Upper lobe of left lung (tissue), 6 donors: ENCODE results near the gene MLC1. TPM values are rescaled to one million over a fixed set of nuclear protein-coding genes. Genes with fewer than 3 reads are reported as not detected.
A peak's percentile ranks its signal among the peaks of the same experiment; 100 is the strongest.

Experiments used
- ATAC-seq, 2 donors: fragments of 200-7000 bp; cut with Tn5 transposase; one replicate each; pipeline ENCODE4 v1.9.1; 2022; ENCODE audit warnings: mild to moderate bottlenecking in 2 of 2, moderate library complexity in 2 of 2; ENCODE audit not compliant: low FRiP score in 2 of 2
- DNase-seq, 2 donors: peaks; one replicate each; pipeline ENCODE4 v3.0.0-alpha.2; 2019 to 2020
- H3K27ac ChIP-seq, 4 donors: fragments of 200-600 bp; sonication (generic); one replicate each; pipeline ENCODE4 v1.5.1; 2016 to 2019
- H3K27me3 ChIP-seq, 4 donors: fragments of 200-600 bp; sonication (generic); one replicate each; pipeline ENCODE4 v1.5.1; 2017 to 2019
- H3K36me3 ChIP-seq, 4 donors: fragments of 200-600 bp; sonication (generic); one replicate each; pipeline ENCODE4 v1.5.1; 2016 to 2019
- H3K4me1 ChIP-seq, 4 donors: fragments of 200-600 bp; sonication (generic); one replicate each; pipeline ENCODE4 v1.5.1; 2018 to 2019
- H3K4me3 ChIP-seq, 4 donors: fragments of 200-600 bp; sonication (generic); one replicate each; pipeline ENCODE4 v1.5.1; 2017 to 2019; ENCODE audit warnings: mild to moderate bottlenecking in 2 of 4, moderate library complexity in 1 of 4
- H3K9me3 ChIP-seq, 4 donors: fragments of 200-600 bp; sonication (generic); one replicate each; pipeline ENCODE4 v1.5.1; 2018 to 2019
- EP300 ChIP-seq, 4 donors: sonication (generic); formaldehyde crosslinking; IDR thresholded peaks; one replicate each; pipeline ENCODE4 v1.5.1; 2017; ENCODE audit warnings: antibody characterized with exemption in 4 of 4, control low read depth in 2 of 4
- POLR2A ChIP-seq, 4 donors: fragments of 450-650 bp; IDR thresholded peaks; one replicate each; pipeline ENCODE4 v1.5.1; 2016 to 2017; ENCODE audit warnings: antibody characterized with exemption in 4 of 4, mild to moderate bottlenecking in 2 of 4
- POLR2AphosphoS5 ChIP-seq, 2 donors: sonication (generic); formaldehyde crosslinking; IDR thresholded peaks; one replicate each; pipeline ENCODE4 v1.5.1; 2017; ENCODE audit warnings: antibody characterized with exemption in 2 of 2
- WGBS, 2 donors: methylation state at CpG; one replicate each; pipeline ENCODE4 v1.1.5; 2017 to 2018; 5-methylcytosine and 5-hydroxymethylcytosine counted together
- total RNA-seq, 6 donors: library from RNA; depleted of rRNA in 4 of 6; stranded (reverse); fragments of >200 nt in 4 of 6; gene quantifications; one replicate each; pipeline versions ENCODE4 v1.1.0 to v1.2.1, GENCODE V29; 2016 to 2021
- TF ChIP-seq, protein P1 (sequence below), 6 experiments: fragments of 450-650 bp in 4 of 6; fragments of 200-600 bp in 2 of 6; sonication (generic) in 2 of 6; IDR thresholded peaks; one replicate each; pipeline ENCODE4 v1.5.1; 2016 to 2019; ENCODE audit warnings: antibody characterized with exemption in 6 of 6
- donor health status: DM: no; HTN: no; CAD: no; lungs with moderate emphysema.
- donor health status: DM: no; HTN: yes; CAD: no; lungs with severe emphysema.

The MLC1 gene
- total RNA-seq, 6 donors from 2014 or later, result 0.78 to 3.1 (median 1.2) TPM

DNA sequence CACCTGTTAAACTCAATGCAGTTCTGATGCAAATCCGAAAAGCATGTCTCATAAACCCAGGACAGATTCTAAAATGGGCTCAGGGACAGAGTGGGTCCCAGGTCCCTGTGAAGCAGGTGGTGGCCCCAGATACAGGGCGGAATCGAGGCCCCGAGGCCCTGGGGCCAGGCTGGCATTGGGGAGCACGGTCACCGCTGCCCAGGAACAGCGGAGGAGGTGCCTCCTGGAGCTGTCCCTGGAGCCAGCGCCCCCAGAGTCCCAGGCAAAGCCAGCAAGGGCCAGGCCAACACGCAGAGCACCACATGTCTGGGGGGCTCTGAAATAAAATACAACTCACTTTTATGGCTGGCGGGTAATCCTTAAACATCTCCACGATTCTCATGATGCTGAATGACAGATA is 17.1 kb downstream of the MLC1 start:
- ATAC-seq (no peak), DNase-seq (peak in 1 of 2 donors; percentile 47)
- Histone ChIP-seq H3K4me1 (no peaks in the 10 kb centered on the region), H3K27me3 (no peaks in the 10 kb centered on the region), H3K27ac (no peak overlapping the region), H3K9me3 (no peaks in the 10 kb centered on the region), H3K4me3 (no peak overlapping the region), H3K36me3 (no peaks in the 10 kb centered on the region)
- TF ChIP-seq, protein P1, sequence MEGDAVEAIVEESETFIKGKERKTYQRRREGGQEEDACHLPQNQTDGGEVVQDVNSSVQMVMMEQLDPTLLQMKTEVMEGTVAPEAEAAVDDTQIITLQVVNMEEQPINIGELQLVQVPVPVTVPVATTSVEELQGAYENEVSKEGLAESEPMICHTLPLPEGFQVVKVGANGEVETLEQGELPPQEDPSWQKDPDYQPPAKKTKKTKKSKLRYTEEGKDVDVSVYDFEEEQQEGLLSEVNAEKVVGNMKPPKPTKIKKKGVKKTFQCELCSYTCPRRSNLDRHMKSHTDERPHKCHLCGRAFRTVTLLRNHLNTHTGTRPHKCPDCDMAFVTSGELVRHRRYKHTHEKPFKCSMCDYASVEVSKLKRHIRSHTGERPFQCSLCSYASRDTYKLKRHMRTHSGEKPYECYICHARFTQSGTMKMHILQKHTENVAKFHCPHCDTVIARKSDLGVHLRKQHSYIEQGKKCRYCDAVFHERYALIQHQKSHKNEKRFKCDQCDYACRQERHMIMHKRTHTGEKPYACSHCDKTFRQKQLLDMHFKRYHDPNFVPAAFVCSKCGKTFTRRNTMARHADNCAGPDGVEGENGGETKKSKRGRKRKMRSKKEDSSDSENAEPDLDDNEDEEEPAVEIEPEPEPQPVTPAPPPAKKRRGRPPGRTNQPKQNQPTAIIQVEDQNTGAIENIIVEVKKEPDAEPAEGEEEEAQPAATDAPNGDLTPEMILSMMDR (IDR thresholded peaks at IDR 0.05), result no peak
- no peak for TF ChIP-seq POLR2A (IDR thresholded peaks at IDR 0.05)
- TF ChIP-seq POLR2AphosphoS5 (IDR thresholded peaks at IDR 0.05), result no peak
- WGBS, 2 donors, result 84 to 95% methylated on average over 7 of the region's 11 CpGs

DNA sequence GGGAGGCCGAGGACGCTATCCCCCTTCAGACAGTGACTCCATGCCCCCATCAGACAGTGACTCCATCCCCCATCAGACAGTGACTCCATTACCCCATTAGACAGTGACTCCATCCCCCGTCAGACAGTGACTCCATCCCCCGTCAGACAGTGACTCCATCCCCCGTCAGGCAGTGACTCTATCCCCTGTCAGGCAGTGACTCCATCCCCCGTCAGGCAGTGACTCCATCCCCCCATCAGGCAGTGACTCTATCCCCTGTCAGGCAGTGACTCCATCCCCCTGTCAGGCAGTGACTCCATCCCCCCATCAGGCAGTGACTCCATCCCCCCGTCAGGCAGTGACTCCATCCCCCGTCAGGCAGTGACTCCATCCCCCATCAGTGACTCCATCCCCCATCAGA is 18.0 kb downstream of the MLC1 start:
- no peak for DNase-seq
- no peaks in the 10 kb centered on the region for H3K27me3 ChIP-seq

DNA sequence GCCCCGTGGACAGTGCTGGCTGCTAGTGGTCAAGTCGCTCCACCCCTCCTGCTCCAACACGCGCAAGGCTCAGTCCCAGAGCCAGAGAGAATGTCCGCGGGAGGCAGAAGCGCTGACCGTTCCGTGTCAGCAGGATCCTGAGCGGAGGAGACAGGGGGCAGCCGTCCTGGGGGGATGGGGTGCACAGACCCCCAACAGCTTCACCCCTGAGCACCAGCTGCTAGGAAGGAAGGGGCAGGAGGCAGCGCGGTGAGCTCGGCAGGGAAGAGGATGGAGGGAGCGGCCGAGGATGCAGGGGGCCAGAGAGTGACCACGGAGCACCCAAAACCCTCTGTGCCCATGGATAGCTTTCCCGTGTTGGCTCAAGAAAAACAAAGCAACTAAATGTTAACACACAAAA is 20.8 kb downstream of the MLC1 start:
- DNase-seq (no peak), ATAC-seq (no peak)
- no peaks in the 10 kb centered on the region for H3K9me3 ChIP-seq
- H3K4me3 ChIP-seq, result no peak overlapping the region
- no peaks in the 10 kb centered on the region for H3K36me3 ChIP-seq
- peaks cover 0 to 20% (median 4%) of the 10 kb centered on the region in 4 donors for H3K4me1 ChIP-seq
- no peak for TF ChIP-seq POLR2AphosphoS5 (IDR thresholded peaks at IDR 0.05)
- H3K27ac ChIP-seq, result no peak overlapping the region
- H3K27me3 ChIP-seq, result no peaks in the 10 kb centered on the region
- 64 to 65% methylated on average over 12 to 18 of the region's 18 CpGs for WGBS, 2 donors

More for the DNA sequence above, 18.0 kb downstream of the MLC1 start:
- Histone ChIP-seq H3K4me3 (no peak overlapping the region), H3K4me1 (no peaks in the 10 kb centered on the region), H3K9me3 (no peaks in the 10 kb centered on the region), H3K36me3 (no peaks in the 10 kb centered on the region), H3K27ac (no peak overlapping the region)
- no peak for TF ChIP-seq POLR2A (IDR thresholded peaks at IDR 0.05)
- TF ChIP-seq POLR2AphosphoS5 (IDR thresholded peaks at IDR 0.05), result no peak
- TF ChIP-seq, protein P1 (IDR thresholded peaks at IDR 0.05), result no peak
- TF ChIP-seq EP300 (IDR thresholded peaks at IDR 0.05), result no peak
- ATAC-seq, result no peak
- 75 to 77% methylated on average over 5 to 8 of the region's 8 CpGs for WGBS, 2 donors

DNA sequence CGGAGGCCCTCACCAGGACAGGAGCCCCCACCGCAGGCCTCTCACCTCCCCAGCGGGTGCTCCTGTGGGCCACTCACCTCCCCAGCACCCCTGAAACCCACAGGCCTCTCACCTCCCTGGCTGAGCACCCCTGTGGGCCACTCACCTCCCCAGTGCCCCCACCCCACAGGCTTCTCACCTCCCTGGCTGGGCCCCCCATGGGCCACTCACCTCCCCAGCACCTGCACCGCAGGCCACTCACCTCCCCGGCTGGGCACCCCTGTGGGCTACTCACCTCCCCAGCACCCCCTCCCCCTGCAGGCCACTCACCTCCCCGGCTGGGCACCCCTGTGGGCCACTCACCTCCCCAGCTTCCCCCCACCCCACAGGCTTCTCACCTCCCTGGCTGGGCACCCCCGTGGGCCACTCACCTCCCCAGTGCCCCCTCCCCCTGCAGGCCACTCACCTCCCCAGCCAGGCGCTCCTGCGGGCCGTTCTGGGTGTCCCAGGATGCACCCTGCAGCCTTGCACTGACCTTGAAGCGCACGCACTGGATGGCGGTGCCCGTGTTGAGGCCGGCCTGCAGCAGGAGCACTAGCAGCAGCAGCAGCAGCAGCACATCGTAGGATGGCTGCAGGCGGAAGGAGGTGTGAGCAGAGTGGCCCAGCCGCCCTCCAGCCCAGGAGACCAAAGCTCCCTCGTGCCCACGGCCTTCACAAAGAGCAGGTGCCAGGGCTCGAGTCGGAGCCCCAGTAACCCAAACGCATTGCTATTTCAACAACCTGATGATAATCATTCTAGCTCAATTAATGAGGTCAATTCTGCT is 21.4 kb downstream of the MLC1 start:
- no peaks in the 10 kb centered on the region for H3K36me3 ChIP-seq
- H3K4me1 ChIP-seq, result peaks cover 3 to 26% (median 10%) of the 10 kb centered on the region in 4 donors
- DNase-seq, result no peak
- H3K27ac ChIP-seq, result no peak overlapping the region
- WGBS, 2 donors, result 82 to 100% methylated on average over 3 to 14 of the region's 23 CpGs
- peaks cover 0 to 2% (median under 1%) of the 10 kb centered on the region in 4 donors for H3K27me3 ChIP-seq
- H3K9me3 ChIP-seq, result no peaks in the 10 kb centered on the region
- TF ChIP-seq POLR2A (IDR thresholded peaks at IDR 0.05) (no peak), POLR2AphosphoS5 (IDR thresholded peaks at IDR 0.05) (no peak), EP300 (IDR thresholded peaks at IDR 0.05) (no peak)
- TF ChIP-seq, protein P1 (IDR thresholded peaks at IDR 0.05), result no peak
- peak in 1 of 2 donors; percentile 15 for ATAC-seq
- no peak overlapping the region for H3K4me3 ChIP-seq

DNA sequence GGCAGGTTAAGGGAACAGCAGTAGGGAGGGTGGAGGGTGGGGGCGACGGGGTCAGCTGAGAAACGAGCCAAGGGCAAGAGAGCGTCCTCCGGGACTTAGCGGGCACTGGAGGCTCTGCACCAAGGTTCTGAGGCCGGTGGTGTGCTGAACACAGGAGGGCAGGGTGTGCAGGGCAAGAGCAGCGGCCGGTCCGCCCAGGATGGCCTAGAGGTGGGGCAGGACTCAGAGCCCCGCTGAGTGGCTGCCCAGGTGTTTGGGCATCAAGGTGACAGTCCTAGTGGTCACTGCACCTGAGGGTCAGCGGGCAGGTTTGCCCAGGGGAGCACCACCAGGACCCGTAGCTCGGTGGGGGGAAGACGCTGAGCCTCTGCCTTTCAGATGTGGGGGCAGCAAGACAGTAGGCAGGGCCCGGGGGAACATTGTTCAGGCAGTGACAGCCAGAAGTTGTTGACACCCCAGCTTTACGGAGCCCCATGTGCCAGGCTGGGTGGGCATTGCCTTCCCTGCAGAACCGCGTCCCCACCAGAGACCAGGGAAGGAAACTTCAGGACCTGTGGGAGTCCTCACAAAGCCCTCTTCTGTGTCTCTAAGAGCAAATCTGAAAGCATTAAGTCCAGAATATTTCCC is 22.6 kb downstream of the MLC1 start:
- H3K9me3 ChIP-seq, result no peaks in the 10 kb centered on the region
- 89 to 91% methylated on average over 13 to 19 of the region's 19 CpGs for WGBS, 2 donors
- no peak for ATAC-seq
- peak in 1 of 2 donors; percentile 79 for DNase-seq
- H3K27ac ChIP-seq, result no peak overlapping the region
- TF ChIP-seq EP300 (IDR thresholded peaks at IDR 0.05) (no peak), POLR2A (IDR thresholded peaks at IDR 0.05) (no peak), POLR2AphosphoS5 (IDR thresholded peaks at IDR 0.05) (no peak)
- no peak overlapping the region for H3K4me3 ChIP-seq
- peaks cover 9 to 37% (median 15%) of the 10 kb centered on the region in 4 donors for H3K4me1 ChIP-seq
- H3K36me3 ChIP-seq, result no peaks in the 10 kb centered on the region
- H3K27me3 ChIP-seq, result peaks cover 0 to 10% (median 5%) of the 10 kb centered on the region in 4 donors
